ENCODE data around the gene HUWE1. TPM values are rescaled to one million over a fixed set of nuclear protein-coding genes. Genes with fewer than 3 reads are reported as not detected.

The HUWE1 gene
- total and polyA plus RNA-seq, 2 of the 13 experiments (the other 11 are each of a cell fraction or from before 2014, with no cell fraction given) = 63.2 to 68.1 TPM

- TF ChIP-seq ZNF609 (CRISPR knock-in tag; IDR thresholded peaks at IDR 0.05; ENCODE audit: borderline replicate concordance) = no peak
- TF ChIP-seq ZNF331 (CRISPR knock-in tag; IDR thresholded peaks at IDR 0.05) = no peak
- TF ChIP-seq U2AF1 (optimal IDR thresholded peaks at IDR 0.05; ENCODE audit: low read depth, low read length) = no peak
- TF ChIP-seq ZNF180 (CRISPR knock-in tag; IDR thresholded peaks at IDR 0.05; ENCODE audit: borderline replicate concordance, low read depth) = no peak
- TF ChIP-seq LCORL (IDR thresholded peaks at IDR 0.05) = no peak
- TF ChIP-seq LCORL (CRISPR knock-in tag; IDR thresholded peaks at IDR 0.05) = no peak
- no peak for TF ChIP-seq RFX5 (IDR thresholded peaks at IDR 0.05; ENCODE audit: low read depth, low read length)
- 0 out of 2 replicates have a peak, but pooled peaks have one; percentile 49 for TF ChIP-seq YEATS4 (CRISPR knock-in tag; IDR thresholded peaks at IDR 0.05; ENCODE audit: borderline replicate concordance)
- TF ChIP-seq DMTF1 (CRISPR knock-in tag; IDR thresholded peaks at IDR 0.05) = no peak
- TF ChIP-seq ZNF33A (CRISPR knock-in tag; IDR thresholded peaks at IDR 0.05; ENCODE audit: borderline replicate concordance) = no peak
- no peak for TF ChIP-seq ZNF510 (CRISPR knock-in tag; IDR thresholded peaks at IDR 0.05; ENCODE audit: low read depth)
- no peak for TF ChIP-seq ZNF121 (CRISPR knock-in tag; IDR thresholded peaks at IDR 0.05)
- no peak for TF ChIP-seq CREB3 (CRISPR knock-in tag; IDR thresholded peaks at IDR 0.05)
- no peak for TF ChIP-seq ZNF558 (CRISPR knock-in tag; IDR thresholded peaks at IDR 0.05; ENCODE audit: borderline replicate concordance)
- TF ChIP-seq ZNF362 (CRISPR knock-in tag; IDR thresholded peaks at IDR 0.05; ENCODE audit: borderline replicate concordance) = no peak
- no peak for TF ChIP-seq ZNF775 (CRISPR knock-in tag; IDR thresholded peaks at IDR 0.05; ENCODE audit: borderline replicate concordance)
- TF ChIP-seq ZNF891 (CRISPR knock-in tag; IDR thresholded peaks at IDR 0.05) = peak; percentile 53; the same call in 1 of the 2 replicates
- no peak for TF ChIP-seq SYNCRIP (IDR thresholded peaks at IDR 0.05; ENCODE audit: insufficient read depth, low read depth, low read length)
- no peak for TF ChIP-seq SMAD3 (CRISPR knock-in tag; IDR thresholded peaks at IDR 0.05)
- TF ChIP-seq KMT2B (CRISPR knock-in tag; IDR thresholded peaks at IDR 0.05) = no peak; the same call in 1 of the 2 replicates
- no peak for TF ChIP-seq KDM4B (CRISPR knock-in tag; IDR thresholded peaks at IDR 0.05)
Observed at GRCh38 chrX:53686151-53686885, at the start of gene HUWE1 (continued).
